Neural progenitor cell (in vitro differentiated cells): ENCODE measurements around the gene FAM234A. TPM values are rescaled to one million over a fixed set of nuclear protein-coding genes. Genes with fewer than 3 reads are reported as not detected.

ENCODE experiments used
- DNase-seq: peaks from one replicate; pipeline ENCODE4 v3.0.0-alpha.2; 2016; ENCODE audit warnings: low spot score
- H2AFZ ChIP-seq: fragments of 200-600 bp; sonication (generic); replicated peaks from 2 replicates; pipeline ENCODE4 v1.6.1; 2016; ENCODE audit warnings: antibody characterized with exemption
- H3F3A ChIP-seq: fragments of 200-600 bp; sonication (generic); 2 replicates; pipeline ENCODE4 v1.6.1; 2016; ENCODE audit warnings: antibody characterized with exemption, low read depth
- H3K27ac ChIP-seq: fragments of 200-600 bp; sonication (generic); 2 replicates; pipeline ENCODE4 v1.5.1; 2016; ENCODE audit warnings: mild to moderate bottlenecking
- H3K27me3 ChIP-seq: fragments of 200-600 bp; sonication (generic); 2 replicates; pipeline ENCODE4 v1.6.1; 2016; ENCODE audit warnings: mild to moderate bottlenecking, moderate library complexity
- H3K36me3 ChIP-seq: fragments of 200-600 bp; sonication (generic); 2 replicates; pipeline ENCODE4 v1.5.1; 2016
- H3K4me1 ChIP-seq: fragments of 200-600 bp; sonication (generic); 2 replicates; pipeline ENCODE4 v1.6.1; 2016; ENCODE audit warnings: mixed run types
- H3K4me2 ChIP-seq: fragments of 200-600 bp; sonication (generic); 2 replicates; pipeline ENCODE4 v1.6.1; 2016
- H3K4me3 ChIP-seq: fragments of 200-600 bp; sonication (generic); 2 replicates; pipeline ENCODE4 v1.5.1; 2016
- H3K79me2 ChIP-seq: fragments of 200-600 bp; sonication (generic); 2 replicates; pipeline ENCODE4 v1.6.1; 2016; ENCODE audit warnings: low read depth
- H3K9ac ChIP-seq: fragments of 200-600 bp; sonication (generic); 2 replicates; pipeline ENCODE4 v1.6.1; 2016
- H3K9me3 ChIP-seq: fragments of 200-600 bp; sonication (generic); 2 replicates; pipeline ENCODE4 v1.5.1; 2016; ENCODE audit warnings: low read depth
- H4K20me1 ChIP-seq: fragments of 200-600 bp; sonication (generic); 2 replicates; pipeline ENCODE4 v1.6.1; 2016; ENCODE audit warnings: low read depth
- H3K27ac Mint-ChIP-seq: 3 replicates; pipeline ENCODE4 v1.8.0; 2021; ENCODE audit warnings: mixed read lengths
- H3K27me3 Mint-ChIP-seq: 2 replicates; pipeline ENCODE4 v1.8.0; 2022; ENCODE audit warnings: low read depth, mild to moderate bottlenecking, inconsistent platforms, moderate library complexity, mixed read lengths; ENCODE audit not compliant: insufficient read depth
- H3K36me3 Mint-ChIP-seq: 3 replicates; pipeline ENCODE4 v1.8.0; 2021; ENCODE audit warnings: mixed read lengths
- H3K4me1 Mint-ChIP-seq: 3 replicates; pipeline ENCODE4 v1.8.0; 2021; ENCODE audit warnings: mixed read lengths
- H3K4me3 Mint-ChIP-seq: 3 replicates; pipeline ENCODE4 v1.8.0; 2021; ENCODE audit warnings: mild to moderate bottlenecking, moderate library complexity, mixed read lengths
- H3K9me3 Mint-ChIP-seq: 3 replicates; pipeline ENCODE4 v1.8.0; 2020; ENCODE audit warnings: mixed read lengths
- CTCF ChIP-seq: fragments of 200-600 bp; sonication (generic); IDR thresholded peaks from 2 replicates; pipeline ENCODE4 v1.5.1; 2017; ENCODE audit warnings: antibody characterized with exemption, mild to moderate bottlenecking
- EZH2 ChIP-seq: fragments of 200-600 bp; sonication (generic); IDR thresholded peaks from 2 replicates; pipeline ENCODE4 v1.6.1; 2017; ENCODE audit warnings: antibody characterized with exemption, mild to moderate bottlenecking, moderate library complexity
- EZH2phosphoT487 ChIP-seq: fragments of 200-600 bp; sonication (generic); IDR thresholded peaks from 2 replicates; pipeline ENCODE4 v1.6.1; 2017; ENCODE audit warnings: antibody characterized with exemption
- total RNA-seq: library from RNA; depleted of rRNA; stranded (reverse); fragments of >200 nt; gene quantifications from 2 replicates; pipeline ENCODE4 v1.2.3, GENCODE V29; 2015; ENCODE audit warnings: low replicate concordance

FAM234A gene
- total RNA-seq, 1 donor from 2014 or later: 115 TPM

- H3K4me3 ChIP-seq: no peak overlapping the region
- H3K4me2 ChIP-seq: no peak overlapping the region
- H3K4me1 ChIP-seq: no peaks in the 10 kb centered on the region
- H3K9me3 ChIP-seq: no peaks in the 10 kb centered on the region
- no peaks in the 10 kb centered on the region for H3K9me3 Mint-ChIP-seq
- peaks cover 26% of the 10 kb centered on the region for H3K36me3 Mint-ChIP-seq
- no peak overlapping the region for H3K4me3 Mint-ChIP-seq
- H3K4me1 Mint-ChIP-seq: no peaks in the 10 kb centered on the region
- peaks cover 3% of the 10 kb centered on the region for H3K27me3 Mint-ChIP-seq
- H3K27me3 ChIP-seq: no peaks in the 10 kb centered on the region
- no peak overlapping the region for H2AFZ ChIP-seq
- peaks cover 10% of the 10 kb centered on the region for H4K20me1 ChIP-seq
- TF ChIP-seq CTCF (no peak), EZH2phosphoT487 (no peak), EZH2 (no peak)
- no peaks in the 10 kb centered on the region for H3K36me3 ChIP-seq
- H3K9ac ChIP-seq: no peak overlapping the region
- H3K79me2 ChIP-seq: no peaks in the 10 kb centered on the region
- no peak overlapping the region for H3K27ac ChIP-seq
- H3F3A ChIP-seq: peaks cover 30% of the 10 kb centered on the region
- DNase-seq: no peak
- no peak overlapping the region for H3K27ac Mint-ChIP-seq
Measured at GRCh38 chr16:187330-187729, 47.3 kb upstream of the FAM234A start.

- Mint-ChIP-seq H3K27me3 (peaks cover 3% of the 10 kb centered on the region), H3K36me3 (peaks cover 30% of the 10 kb centered on the region), H3K4me1 (no peaks in the 10 kb centered on the region), H3K27ac (no peak overlapping the region), H3K4me3 (no peak overlapping the region), H3K9me3 (no peaks in the 10 kb centered on the region)
- Histone ChIP-seq H3K27ac (no peak overlapping the region), H3K36me3 (no peaks in the 10 kb centered on the region), H3K27me3 (no peaks in the 10 kb centered on the region), H3K4me3 (no peak overlapping the region), H3K9me3 (no peaks in the 10 kb centered on the region), H3K4me1 (no peaks in the 10 kb centered on the region), H2AFZ (no peak overlapping the region), H3K9ac (no peak overlapping the region), H3K4me2 (no peak overlapping the region), H3F3A (peaks cover 17% of the 10 kb centered on the region), H3K79me2 (no peaks in the 10 kb centered on the region), H4K20me1 (peaks cover 22% of the 10 kb centered on the region)
- TF ChIP-seq EZH2phosphoT487 (no peak), CTCF (peak; percentile 28)
- DNase-seq: no peak
Measured at GRCh38 chr16:188674-189073, 45.9 kb upstream of the FAM234A start.

GRCh38 chr16:189604-190186 lies 44.9 kb upstream of the FAM234A start:
- H3K9ac ChIP-seq: no peak overlapping the region
- no peak overlapping the region for H2AFZ ChIP-seq
- no peaks in the 10 kb centered on the region for H3K9me3 ChIP-seq
- no peaks in the 10 kb centered on the region for H3K36me3 ChIP-seq
- no peaks in the 10 kb centered on the region for H3K27me3 ChIP-seq
- no peak overlapping the region for H3K27ac ChIP-seq
- no peaks in the 10 kb centered on the region for H3K9me3 Mint-ChIP-seq
- no peak overlapping the region for H3K4me3 ChIP-seq
- H3K4me1 ChIP-seq: no peaks in the 10 kb centered on the region
- peaks cover 25% of the 10 kb centered on the region for H4K20me1 ChIP-seq
- peaks cover 5% of the 10 kb centered on the region for H3K27me3 Mint-ChIP-seq
- peak overlapping the region; percentile 63 for H3K4me3 Mint-ChIP-seq
- TF ChIP-seq EZH2 (no peak), EZH2phosphoT487 (no peak), CTCF (no peak)
- no peaks in the 10 kb centered on the region for H3K79me2 ChIP-seq
- peaks cover 36% of the 10 kb centered on the region for H3K36me3 Mint-ChIP-seq
- no peak overlapping the region for H3K27ac Mint-ChIP-seq
- no peak for DNase-seq
- no peaks in the 10 kb centered on the region for H3K4me1 Mint-ChIP-seq
- peaks cover 9% of the 10 kb centered on the region for H3F3A ChIP-seq
- H3K4me2 ChIP-seq: no peak overlapping the region
